ENCODE results near the gene CELF1.
A peak's percentile ranks its signal among the peaks of the same experiment; 100 is the strongest.

- TF ChIP-seq CTCF (IDR thresholded peaks at IDR 0.05) (peak in 5 of 12 donors; percentile 9 to 44 (median 31)), POLR2A (IDR thresholded peaks at IDR 0.05) (peak in 1 of 2 donors; percentile 5)
Measured at GRCh38 chr11:47553406-47553743, 443 bp upstream of the CELF1 start.
